Endothelial cell of umbilical vein (primary cell): ENCODE measurements around the gene SPRR2A.

Source experiments
- CTCF ChIP-seq, 2 donors: IDR thresholded peaks; 1 replicate in 1 of 2; 2 replicates in 1 of 2; pipeline ENCODE4 v1.5.1; 2011; ENCODE audit warnings: low read length in 2 of 2, mild to moderate bottlenecking in 2 of 2, moderate library complexity in 2 of 2, control low read depth in 1 of 2, inconsistent platforms in 1 of 2, low read depth in 1 of 2; ENCODE audit not compliant: insufficient read depth in 1 of 2; ENCODE audit errors: extremely low read depth in 1 of 2
- EZH2 ChIP-seq: IDR thresholded peaks from 2 replicates; pipeline ENCODE4 v1.6.1; 2012; ENCODE audit warnings: borderline replicate concordance, low read depth, mild to moderate bottlenecking, moderate library complexity, low read length, inconsistent platforms; ENCODE audit not compliant: severe bottlenecking
- MAX ChIP-seq: IDR thresholded peaks from 2 replicates; pipeline ENCODE4 v1.6.1; 2011; ENCODE audit not compliant: insufficient read depth, insufficient read length
- MYC ChIP-seq: IDR thresholded peaks from one replicate; pipeline ENCODE4 v1.6.1; 2011; ENCODE audit warnings: mild to moderate bottlenecking, low read depth, low read length

GRCh38 chr1:153058826-153059784 is 1.8 kb upstream of the SPRR2A start:
- TF ChIP-seq CTCF (IDR thresholded peaks at IDR 0.05; ENCODE audit: extremely low read depth in 1 of 2, insufficient read depth in 1 of 2, low read depth in 1 of 2, low read length in 2 of 2) (no peak), MYC (no peak), MAX (no peak), EZH2 (no peak)
